ENCODE results near the gene VIT.

Gene VIT

DNA sequence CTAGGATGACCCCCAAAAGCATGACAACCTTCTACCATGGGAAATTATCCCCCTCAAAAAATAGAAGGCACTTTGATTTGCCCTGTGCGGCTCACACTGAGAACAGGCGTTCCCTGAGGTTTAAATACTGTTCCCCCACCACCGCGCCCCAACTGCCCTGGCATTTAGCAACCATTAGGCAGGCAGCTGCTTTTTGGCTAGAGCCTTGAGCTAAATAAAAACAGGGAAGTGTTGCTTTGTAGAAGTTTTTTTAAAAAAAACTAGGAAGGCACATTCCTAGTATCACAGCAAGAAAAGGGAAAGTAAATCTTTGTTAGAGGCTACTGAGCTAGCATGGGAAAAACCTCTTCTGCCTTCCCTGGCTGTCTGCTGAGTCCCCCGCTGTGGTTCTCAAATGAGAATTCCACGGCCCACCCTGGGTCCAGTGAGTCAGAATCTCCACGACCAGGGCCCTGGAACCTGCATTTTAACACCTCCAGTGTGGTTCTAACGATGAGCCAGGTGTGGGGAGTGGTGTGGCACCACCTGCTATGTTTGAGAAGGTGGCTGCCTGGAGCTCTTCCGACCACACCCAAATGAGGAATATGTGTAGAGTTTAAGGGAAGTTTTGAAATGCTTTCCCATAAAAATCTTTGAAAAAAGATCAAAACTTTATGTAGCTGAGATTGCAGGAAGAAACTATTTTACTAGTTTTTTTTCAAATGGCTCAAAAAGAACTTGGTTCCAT, 66.4 kb downstream of the VIT start:
- no peak for DNase-seq (ENCODE audit: low read depth, low spot score)

DNA sequence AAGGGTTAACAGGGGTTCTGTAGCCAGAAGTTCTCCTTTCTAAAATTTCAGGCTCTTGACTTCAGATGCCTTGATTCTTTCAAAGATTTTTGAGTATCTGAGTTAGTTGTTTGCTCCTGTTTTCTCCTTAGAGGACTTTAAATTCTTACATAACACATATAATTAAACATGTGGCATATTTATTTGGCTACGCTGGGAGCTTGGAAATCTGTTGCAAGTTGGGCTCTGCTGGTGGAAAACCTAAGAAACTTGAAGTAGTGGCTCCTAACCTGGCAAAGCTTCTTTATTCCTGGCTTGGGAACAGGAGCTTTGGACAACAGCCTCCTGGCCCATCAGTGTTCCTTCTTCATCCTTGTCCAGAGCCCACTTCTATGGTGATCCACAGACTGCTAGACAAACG, 72.6 kb downstream of the VIT start:
- no peak for DNase-seq (ENCODE audit: low read depth, low spot score)

DNA sequence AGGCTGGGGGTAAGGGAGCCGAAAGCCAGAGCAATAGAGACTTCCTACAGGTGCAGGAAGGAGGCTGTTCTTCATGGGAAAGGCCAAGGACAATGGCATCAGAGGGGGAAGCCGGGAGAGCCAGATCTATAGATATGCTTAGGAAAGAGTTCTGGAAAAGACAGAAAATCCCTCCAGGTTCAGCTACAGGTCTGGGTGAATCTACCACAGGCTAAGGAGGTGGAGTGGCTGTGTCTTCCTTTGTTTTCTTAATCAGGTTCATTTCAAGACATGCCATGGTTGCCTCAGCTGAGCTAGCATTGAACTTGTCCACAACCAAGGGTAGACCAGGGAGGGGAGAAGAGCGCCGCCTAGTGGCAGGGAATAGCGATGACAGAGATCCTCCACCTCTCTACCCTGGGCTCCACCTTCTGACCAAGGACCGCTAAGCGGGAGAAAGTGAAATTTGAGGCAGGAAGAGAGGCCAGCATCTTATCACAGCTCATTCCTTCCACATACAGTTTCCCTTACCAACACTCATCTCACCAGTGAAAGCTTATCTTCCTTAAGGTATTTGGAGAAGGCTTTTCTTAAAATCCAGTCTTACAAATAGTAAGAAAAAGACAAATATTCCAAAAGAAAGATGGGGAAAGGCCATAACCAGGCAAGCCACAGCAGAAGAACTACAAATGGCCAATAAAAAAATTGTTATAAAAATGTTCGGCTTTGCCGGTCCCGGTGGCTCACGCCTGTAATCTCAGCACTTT, 74.2 kb downstream of the VIT start:
- DNase-seq (ENCODE audit: low read depth, low spot score): no peak

DNA sequence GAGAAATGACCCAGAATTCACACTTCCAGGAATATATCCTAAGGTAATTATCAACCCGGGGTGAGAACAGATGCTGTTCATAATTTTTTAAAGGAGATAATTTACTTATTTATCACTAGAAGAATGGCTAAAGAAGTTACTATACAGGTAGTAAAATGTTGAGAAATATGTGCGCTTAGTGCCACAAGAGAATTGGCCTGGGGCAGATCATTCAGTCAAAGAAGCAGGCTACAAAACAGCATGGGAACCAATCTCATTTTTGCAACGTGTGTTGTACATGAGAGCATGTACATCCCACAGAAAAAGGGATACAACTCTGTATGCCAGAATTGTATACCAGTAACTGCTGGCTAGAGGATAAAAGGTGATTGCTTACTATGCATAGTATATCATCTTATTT, 75.2 kb downstream of the VIT start:
- no peak for DNase-seq (ENCODE audit: low read depth, low spot score)

DNA sequence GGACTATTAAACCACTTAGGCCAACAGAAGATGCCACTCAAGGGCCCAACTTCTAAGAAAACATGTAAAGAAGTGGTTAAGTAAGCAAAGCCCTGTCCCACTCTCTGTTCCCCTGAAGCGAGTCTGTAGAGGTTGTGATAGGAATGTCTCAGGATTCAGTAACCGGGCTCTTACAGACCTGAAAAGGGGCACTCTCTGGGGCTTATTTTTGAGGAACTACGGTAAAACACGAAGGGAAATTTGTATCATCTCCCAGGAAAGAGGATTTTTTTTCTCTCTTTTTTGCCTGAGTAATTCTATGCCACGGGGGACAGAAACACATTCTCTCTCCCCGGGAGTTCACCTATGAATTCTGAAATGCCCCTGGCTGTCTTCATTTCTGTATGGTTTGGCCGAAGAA, 77.4 kb downstream of the VIT start:
- DNase-seq (ENCODE audit: low read depth, low spot score): no peak

DNA sequence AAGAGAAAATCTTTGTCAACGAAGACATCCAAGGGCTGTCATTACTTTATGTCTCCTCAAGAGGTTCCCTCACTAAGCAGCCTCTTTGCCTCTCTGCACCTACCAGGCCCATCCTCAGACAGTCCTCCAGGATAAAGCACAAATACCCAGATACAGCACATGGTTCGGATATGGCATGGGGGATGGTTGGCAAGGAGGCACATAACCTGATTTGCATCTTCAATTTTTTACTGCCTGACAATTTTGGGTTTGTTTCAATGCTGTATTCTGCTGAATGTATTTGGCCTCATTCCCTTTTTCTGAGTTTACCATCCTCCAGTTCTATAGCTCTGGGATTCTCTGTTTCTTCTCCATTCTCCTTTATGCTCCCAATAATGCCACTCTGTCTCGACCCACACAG, 78.8 kb downstream of the VIT start:
- DNase-seq (ENCODE audit: low read depth, low spot score): no peak

DNA sequence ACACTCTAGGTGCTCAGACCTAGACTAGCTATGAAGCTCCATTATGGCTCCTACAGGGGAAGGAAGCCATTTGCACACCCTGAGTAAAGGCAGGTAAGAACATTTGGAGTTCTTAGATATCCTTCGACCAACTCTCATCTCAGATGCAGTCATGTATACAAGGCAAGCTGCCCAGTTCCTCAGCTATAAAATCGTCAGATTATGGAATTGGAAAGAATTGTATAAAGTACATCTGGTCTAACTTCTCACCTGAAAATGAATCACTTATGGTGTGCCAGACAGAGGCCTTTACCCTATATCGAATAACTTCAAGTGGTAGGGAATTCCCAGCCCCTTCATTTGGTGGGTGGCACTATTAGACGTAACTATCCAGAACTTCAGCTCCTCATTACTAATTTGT, 79.3 kb downstream of the VIT start:
- no peak for DNase-seq (ENCODE audit: low read depth, low spot score)

DNA sequence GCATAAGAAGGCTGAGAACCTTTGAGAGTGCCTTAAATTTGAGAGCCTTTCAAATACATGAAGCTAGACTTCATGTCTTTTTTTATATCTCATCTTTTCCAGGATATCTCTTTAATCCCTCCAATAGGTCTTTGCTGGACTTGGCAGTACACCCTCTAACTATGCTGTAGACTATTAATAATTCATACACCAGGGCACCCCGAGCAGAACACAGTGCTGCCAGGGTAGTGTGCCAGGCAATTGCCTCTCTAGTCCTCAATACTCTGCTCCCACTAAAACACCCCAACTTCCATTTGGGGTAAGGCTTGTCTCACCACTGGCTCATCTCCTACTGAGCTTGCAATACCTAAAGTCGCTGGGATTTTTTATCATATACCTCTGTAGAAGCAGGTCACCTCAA, 80.8 kb downstream of the VIT start:
- no peak for DNase-seq (ENCODE audit: low read depth, low spot score)

DNA sequence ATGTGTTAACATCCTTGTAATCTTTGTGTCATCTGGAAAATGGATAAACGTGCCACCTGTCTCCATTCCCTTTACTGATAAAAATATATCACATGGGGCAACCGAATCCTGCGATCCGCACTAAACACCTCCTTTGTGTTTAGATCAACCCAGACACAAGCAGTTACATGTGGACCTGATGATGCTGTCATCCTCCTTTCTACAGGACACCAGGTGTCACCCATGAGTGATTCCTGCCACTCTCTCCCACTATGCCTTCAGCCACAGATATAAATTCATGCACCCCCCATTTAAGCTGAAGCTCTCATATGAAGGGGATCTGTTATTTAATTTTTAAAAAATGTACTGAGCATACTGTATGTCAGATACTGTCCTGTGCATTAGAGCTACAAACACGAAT, 81.3 kb downstream of the VIT start:
- no peak for DNase-seq (ENCODE audit: low read depth, low spot score)

DNA sequence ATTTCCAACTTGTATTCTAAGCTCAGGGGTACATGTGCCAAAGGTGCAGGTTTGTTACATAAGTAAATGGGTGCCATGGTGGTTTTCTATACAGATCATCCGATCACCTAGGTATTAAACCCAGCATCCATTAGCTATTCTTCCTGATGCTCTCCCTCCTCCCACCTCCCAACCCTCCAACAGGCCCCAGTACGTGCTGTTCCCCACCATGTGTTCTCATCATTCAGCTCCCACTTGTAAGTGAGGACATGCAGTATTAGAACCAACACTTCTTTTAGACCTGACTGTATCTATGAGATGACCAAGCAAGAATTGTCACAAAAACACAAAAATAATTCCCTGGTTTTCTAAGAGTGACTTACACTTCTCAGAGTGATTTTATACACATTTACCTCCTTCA, 83.0 kb downstream of the VIT start:
- no peak for DNase-seq (ENCODE audit: low read depth, low spot score)

DNA sequence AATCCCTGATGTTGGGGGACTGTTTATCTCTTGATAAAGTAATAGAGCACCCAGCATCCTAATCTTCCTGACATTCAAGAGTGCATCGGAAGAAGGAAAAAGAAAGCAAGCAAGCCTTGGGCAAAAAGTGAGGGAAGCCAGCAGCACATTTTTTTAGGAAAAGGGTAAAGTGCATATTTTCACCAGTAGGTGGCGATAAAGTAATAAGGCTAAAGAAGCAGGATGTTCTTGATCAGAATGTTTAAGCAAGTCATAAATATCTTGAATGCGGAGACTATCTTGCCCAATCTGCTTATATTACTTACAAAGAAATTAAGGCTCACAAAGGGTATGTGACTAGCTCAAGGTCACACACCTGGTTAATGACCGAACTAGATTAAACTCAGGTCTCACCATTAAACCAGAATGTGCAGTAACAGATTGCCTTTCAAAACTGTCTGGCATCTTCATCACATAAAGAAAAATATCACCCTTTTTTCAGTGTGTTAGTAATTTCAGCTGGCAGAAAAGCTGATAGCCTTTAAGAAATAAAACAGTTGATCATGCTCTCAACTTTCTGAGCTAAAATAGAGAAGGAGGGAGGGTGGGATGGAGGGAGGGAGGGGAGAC, 83.8 kb downstream of the VIT start:
- DNase-seq (ENCODE audit: low read depth, low spot score): peak; percentile 33

DNA sequence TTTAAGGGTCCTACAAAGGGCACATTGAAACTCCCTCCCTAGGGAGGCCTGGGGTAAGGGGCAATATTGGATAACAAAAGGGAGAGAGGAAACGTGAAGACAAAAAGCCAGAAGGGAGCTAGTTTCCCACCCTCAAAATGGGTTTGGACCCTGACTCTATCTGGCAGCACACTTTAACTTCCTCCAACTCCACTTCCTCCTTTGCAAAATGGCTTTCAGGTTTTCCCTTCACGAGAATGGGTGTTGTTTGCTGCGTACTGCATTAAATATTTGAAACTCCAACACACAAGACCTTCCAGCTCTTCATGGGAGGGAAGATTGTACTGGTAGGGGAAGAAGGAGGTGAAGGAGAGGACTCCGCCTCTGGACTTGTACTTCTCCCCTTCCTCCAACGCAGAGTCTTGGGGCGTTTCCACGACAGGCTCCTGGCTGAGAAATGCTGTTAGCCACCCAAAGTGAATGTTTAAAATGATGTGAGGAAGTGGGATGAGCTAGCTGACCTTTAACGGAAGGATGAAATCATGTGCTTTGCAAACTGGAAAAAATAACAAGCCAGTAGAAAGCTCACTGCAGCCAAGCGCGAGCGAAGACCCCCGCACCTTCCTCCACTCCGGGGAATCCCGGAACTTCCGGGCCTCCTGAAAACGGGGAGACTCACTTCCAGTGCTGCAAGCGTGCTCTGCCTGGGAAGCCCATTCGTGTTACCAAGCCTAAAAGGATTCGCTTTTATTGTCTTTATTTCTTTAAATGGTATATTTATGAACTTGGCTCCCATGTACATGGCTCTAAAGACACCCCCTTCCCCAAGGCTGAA, 85.6 kb downstream of the VIT start:
- DNase-seq (ENCODE audit: low read depth, low spot score): no peak

DNA sequence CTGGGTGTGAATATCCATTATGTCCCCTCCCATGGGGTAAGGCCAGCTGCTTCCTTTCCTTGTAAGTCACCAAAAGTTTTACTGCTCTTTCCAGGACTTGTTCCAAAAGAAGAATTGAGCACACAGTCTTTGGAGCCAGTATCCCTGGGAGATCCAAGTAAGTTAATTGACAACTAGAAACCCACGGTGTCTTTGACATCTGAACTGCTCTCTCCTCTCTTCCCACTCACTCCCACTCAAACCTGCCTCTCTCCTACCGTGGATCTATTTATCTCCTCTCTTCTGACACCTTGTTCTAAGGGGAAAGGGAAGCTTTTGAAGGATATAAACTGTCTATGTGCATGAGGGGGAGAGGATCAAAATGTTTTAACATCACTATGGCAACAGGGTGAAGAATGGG, 86.7 kb downstream of the VIT start:
- no peak for DNase-seq (ENCODE audit: low read depth, low spot score)

DNA sequence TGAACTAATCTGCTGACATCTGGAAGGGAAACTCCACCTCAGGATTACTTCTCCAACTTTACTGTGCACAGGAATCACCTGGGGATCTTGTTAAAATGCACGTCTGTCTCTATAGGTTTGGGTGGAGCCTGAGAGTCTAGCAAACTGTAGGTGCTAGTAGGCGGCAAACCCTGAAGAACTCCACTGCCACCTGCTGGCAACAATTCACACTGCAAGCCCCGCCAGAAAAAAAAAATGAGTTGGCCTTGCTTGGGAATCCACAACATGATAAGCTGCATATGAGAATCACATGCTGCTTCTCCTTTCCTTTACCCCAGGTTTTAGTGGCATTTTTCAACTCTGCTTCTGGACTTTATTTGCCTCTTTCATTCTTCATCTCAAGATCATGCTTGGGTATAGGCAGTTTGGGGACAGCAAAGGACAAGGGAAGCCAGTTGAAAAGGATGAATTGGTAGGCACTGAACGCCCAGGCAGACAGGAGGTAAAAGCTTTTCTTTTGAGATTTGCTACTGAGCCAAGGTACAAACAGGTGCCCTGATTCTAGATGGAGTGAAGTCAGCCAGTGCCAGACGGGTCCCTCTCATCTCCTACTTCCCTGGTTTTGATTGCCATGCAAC, 88.8 kb downstream of the VIT start:
- DNase-seq (ENCODE audit: low read depth, low spot score): peak; percentile 26

DNA sequence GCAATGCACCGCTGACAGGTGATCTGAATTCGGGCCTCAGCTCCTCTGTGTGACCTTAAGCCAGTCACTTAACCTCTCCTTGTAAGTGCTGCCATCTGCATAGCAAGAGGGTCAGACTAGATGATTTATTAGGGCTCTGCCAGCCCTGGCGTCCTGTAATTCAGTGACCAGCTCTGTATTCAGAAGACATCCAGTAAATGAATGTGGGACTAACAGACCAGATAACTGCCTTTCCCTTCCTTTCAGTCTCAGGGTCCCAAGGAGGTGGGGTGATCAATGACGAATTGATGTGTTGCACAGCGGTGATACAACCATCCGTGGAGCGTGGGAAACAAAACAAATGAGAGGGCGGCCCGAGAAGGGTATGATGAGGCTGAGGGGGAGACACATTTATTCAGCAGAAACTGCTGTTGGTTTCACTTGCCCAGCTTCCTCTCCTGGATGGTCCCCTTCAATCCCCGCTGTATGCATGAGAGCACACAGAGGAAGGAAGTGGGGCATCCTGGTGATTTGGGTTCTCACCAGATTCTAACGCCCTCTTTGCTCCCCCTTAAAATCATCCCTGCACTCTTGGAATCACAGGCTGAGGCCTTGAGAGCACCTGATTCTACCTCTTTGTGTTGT, 92.8 kb downstream of the VIT start:
- no peak for DNase-seq (ENCODE audit: low read depth, low spot score)

DNA sequence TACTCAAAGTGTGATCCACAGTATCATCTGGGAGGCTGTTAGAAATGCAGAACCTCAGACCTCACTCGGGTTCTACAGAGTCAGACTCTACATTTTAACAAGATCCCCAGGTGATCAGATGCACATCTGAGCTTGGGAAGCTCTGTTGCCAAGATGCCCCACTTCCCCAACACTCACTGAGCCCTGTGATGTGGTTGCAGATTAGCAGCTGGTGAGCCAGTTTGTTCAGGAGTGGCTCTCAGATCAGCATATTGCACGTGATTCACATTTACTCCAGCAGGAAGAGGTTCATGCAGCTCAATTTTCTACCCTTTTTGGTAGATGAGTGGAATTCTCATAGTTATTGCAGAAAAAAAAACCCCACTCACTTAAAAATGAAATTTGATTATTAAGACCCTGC, 96.4 kb downstream of the VIT start:
- DNase-seq (ENCODE audit: low read depth, low spot score): no peak

DNA sequence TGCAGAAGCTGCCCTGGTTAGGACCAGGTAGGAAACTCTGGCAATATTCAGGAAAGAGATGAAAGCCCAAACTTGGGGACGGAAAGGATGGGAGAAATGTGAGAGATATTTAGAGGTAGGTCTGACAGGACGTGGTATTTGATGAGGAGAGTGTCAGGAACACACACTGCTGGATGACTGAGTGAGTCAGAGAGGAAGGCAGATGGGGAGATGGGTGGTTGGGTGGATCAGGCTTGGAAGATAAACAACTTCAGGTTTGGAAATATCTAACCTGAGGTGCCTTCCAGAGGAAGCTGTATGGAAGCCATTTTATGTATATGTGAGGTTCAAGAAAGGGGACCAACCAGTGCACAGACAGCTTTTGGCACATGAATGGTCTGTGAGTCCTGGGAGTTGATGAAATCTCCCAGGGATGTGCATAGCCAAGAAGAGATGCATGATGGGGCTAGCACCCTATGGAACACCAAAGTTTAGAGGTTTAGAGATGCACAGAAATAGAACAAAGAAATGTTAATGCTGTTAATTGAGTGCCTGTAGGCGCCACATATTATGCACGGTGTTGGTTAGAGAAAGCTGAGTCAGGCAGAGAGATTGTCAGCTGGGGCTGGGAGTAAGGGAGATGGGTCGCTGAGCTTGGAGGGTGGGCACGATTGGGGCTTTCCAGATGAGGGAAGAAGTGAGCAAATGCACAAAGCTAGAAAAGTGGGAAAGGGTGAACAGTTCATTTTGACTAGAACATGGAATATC, 101.0 kb downstream of the VIT start:
- no peak for DNase-seq (ENCODE audit: low read depth, low spot score)

DNA sequence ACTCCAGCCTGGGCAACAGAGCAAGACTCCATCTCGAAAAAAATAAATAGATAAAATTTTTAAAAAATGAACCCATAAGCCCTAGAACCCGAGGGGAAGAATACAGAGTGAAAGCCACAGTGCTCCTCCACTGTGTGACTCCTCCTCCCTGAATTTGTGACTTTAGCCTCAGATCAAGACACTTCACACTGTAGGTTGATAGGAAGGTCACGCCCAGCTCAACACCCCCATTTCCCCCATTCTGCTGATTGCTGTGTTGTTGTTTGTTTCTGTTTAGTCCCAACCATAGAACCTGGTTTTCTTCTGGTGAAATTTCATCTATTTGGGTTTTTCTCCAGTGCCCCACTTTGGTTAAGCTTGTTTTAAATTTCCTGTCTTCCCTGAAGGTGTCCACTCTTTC, 102.2 kb downstream of the VIT start:
- DNase-seq (ENCODE audit: low read depth, low spot score): no peak

DNA sequence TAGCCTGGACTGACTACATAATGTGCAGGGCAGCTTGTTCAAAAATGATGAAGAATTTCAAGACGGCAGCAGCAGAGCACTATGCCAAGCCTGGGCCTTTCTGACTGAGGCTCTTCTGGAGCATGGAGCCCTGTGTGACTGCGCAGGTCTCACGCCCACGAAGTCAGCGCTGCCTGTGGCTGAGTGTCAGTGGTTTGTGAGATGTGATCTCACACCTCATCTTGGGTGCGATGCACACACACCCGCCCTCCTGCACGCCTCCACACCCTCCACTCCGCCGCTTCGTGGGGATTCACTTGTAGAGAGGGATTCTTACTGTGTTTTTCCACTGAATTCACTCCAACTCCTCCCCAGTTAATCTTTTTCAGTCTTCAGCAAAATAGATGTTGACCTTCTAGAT, 103.9 kb downstream of the VIT start:
- DNase-seq (ENCODE audit: low read depth, low spot score): no peak

DNA sequence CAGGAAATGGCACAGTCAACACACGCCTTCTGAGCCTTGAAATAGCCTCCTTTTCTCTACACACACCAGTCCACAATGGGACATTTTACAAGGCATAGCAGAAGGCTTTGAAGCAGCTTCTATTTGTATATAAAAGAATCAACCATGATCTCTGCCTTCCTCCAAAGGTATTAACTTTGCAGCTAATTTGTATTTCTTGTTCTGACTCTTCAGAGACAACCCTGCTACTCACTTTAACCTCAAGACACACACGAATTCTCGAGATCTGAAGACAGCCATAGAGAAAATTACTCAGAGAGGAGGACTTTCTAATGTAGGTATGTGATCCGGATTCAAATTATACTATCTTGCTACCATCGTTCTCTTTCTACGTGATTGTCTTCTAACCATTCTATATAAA, 104.6 kb downstream of the VIT start:
- no peak for DNase-seq (ENCODE audit: low read depth, low spot score)

DNA sequence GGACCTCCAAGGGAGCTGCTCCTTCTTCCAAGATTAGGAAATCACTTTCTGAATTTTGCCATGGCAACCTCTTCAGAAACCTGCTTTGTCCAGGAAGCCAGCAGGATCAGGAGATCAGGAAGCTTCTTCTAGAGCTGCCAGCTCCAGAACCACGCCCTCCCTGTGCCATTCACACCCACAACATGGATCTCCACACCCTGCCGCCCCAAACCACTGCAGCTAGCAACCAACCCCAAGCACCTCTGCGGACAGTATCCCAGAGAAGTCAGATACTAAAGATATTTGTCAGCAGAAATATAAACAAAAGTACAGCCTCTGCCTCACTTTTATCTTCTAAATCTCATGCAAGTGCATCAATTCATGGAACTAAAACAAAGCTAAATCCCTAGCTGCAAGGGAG, 106.4 kb downstream of the VIT start:
- DNase-seq (ENCODE audit: low read depth, low spot score): no peak
